HTR-8/SVneo (cell line): ENCODE data around the gene TRAPPC4.
"Not testable (repeated sequence)": the region's sequence is repeated elsewhere in the genome, so short reads cannot be mapped to it uniquely, and the experiment has no call there.

ENCODE experiments used
- DNase-seq: peaks from one replicate; pipeline ENCODE4 v3.0.0; 2011; ENCODE audit warnings: low spot score, mixed read lengths; ENCODE audit not compliant: insufficient read length
- FAIRE-seq: peaks from 2 replicates; lab custom pipeline; 2011; peaks lifted over from hg19 to GRCh38; lab: Jason Lieb, UNC

TRAPPC4 gene

GRCh38 chr11:119059128-119059527, 40.6 kb downstream of the TRAPPC4 start:
- not testable (repeated sequence) for DNase-seq, FAIRE-seq

- FAIRE-seq: no peak
- DNase-seq: no peak
These were observed 42.7 kb downstream of the TRAPPC4 start for GRCh38 chr11:119061256-119061655.

- no peak for DNase-seq
- no peak for FAIRE-seq
These were observed 44.2 kb downstream of the TRAPPC4 start for GRCh38 chr11:119062779-119063178.

GRCh38 chr11:119065369-119065768, 46.8 kb downstream of the TRAPPC4 start:
- DNase-seq (no peak), FAIRE-seq (no peak)

- DNase-seq (peak; percentile 98), FAIRE-seq (peak; percentile 83)
These were observed 49.0 kb downstream of the TRAPPC4 start, which contains the start of gene VPS11 for GRCh38 chr11:119067371-119068222. Gene VPS11 (plus strand): TSS chr11:119067818. CDS start chr11:119067824, 6 bp downstream.
